Pancreas (tissue), 10 donors: ENCODE data around the gene PKNOX2. TPM values are rescaled to one million over a fixed set of nuclear protein-coding genes. Genes with fewer than 3 reads are reported as not detected.

Experiments
- ATAC-seq, 4 donors: fragments of 200-7000 bp; cut with Tn5 transposase; one replicate each; pipeline versions ENCODE4 v1.8.0 to v1.9.1; 2020; ENCODE audit warnings: mild to moderate bottlenecking in 4 of 4, moderate library complexity in 4 of 4
- DNase-seq, 6 donors: peaks; one replicate each; pipeline ENCODE4 v3.0.0-alpha.2; 2020
- FAIRE-seq: peaks from 2 replicates; lab custom pipeline; 2012; peaks lifted over from hg19 to GRCh38; lab: Jason Lieb, UNC
- H3K27ac ChIP-seq, 4 donors: fragments of 200-600 bp; sonication (generic); 1 replicate in 3 of 4; 2 replicates in 1 of 4; pipeline versions ENCODE4 v1.5.0 to v1.8.0; 2020
- H3K27me3 ChIP-seq, 4 donors: fragments of 200-600 bp; one replicate each; pipeline ENCODE4 v1.8.0; 2021
- H3K36me3 ChIP-seq, 3 donors: fragments of 200-600 bp; sonication (generic) in 1 of 3; one replicate each; pipeline versions ENCODE4 v1.5.0 to v1.8.0; 2020 to 2021
- H3K4me1 ChIP-seq, 3 donors: fragments of 200-600 bp; one replicate each; pipeline ENCODE4 v1.8.0; 2021
- H3K4me3 ChIP-seq, 4 donors: fragments of 200-600 bp; sonication (generic) in 2 of 4; one replicate each; pipeline versions ENCODE4 v1.5.0 to v1.8.0; 2020 to 2021
- H3K9me3 ChIP-seq, 4 donors: fragments of 200-600 bp; one replicate each; pipeline ENCODE4 v1.8.0; 2021
- CTCF ChIP-seq, 4 donors: fragments of 200-600 bp; sonication (generic) in 3 of 4; IDR thresholded peaks; one replicate each; pipeline versions ENCODE4 v1.5.0 to v1.8.0; 2021; ENCODE audit warnings: antibody characterized with exemption in 4 of 4
- WGBS, 2 donors: extraction: QIAGEN DNeasy Blood & Tissue Kit; methylation state at CpG; one replicate each; pipeline ENCODE4 v1.1.7; 2013; 5-methylcytosine and 5-hydroxymethylcytosine counted together
- intact Hi-C, 3 donors: fragments of 100-400 bp; cut with DNase I; formaldehyde crosslinking; loops; one replicate each; pipeline versions ENCODE4 v1.11.1 to v1.14.2; 2022
- polyA plus RNA-seq, 2 donors: library from polyadenylated mRNA; stranded (reverse); fragments of 200-250 nt; gene quantifications; one replicate each; pipeline ENCODE4 v1.2.3, GENCODE V29; 2013
- total RNA-seq, 6 donors: library from RNA; stranded (reverse); fragmentation: NEBNext Ultra II Directional in 4 of 6; extraction: Animal tissue kit (Norgen Biotek cat#: 25700) in 4 of 6; gene quantifications; one replicate each; pipeline versions ENCODE4 v1.2.1 to v1.2.4, GENCODE V29; 2021 to 2023
- donor health status: healthy with polysubstance abuse.
- donor health status: DM: no; HTN: no; CAD: no; lungs with moderate emphysema.
- donor health status: DM: no; HTN: no; CAD: no.
- donor health status: control.
- donor health status: control.
- donor health status: Bipolar disorder and iron deficiency.
- donor health status: DM: yes; HTN: yes; CAD: no.
- donor health status: DM: no; HTN: no; CAD: no.
- donor health status: DM: no; HTN: no; CAD: no.
- donor health status: DM: yes; HTN: yes; CAD: no.

PKNOX2 gene
- total and polyA plus RNA-seq, 8 donors = 3.4 to 8.1 (median 5.8) TPM

GRCh38 chr11:125344846-125345420, 180.4 kb downstream of the PKNOX2 start:
- Histone ChIP-seq H3K9me3 (no peaks in the 10 kb centered on the region), H3K27ac (no peak overlapping the region), H3K4me3 (no peak overlapping the region), H3K36me3 (no peaks in the 10 kb centered on the region), H3K4me1 (peaks cover 0 to 4% (median 3%) of the 10 kb centered on the region in 3 donors), H3K27me3 (no peaks in the 10 kb centered on the region)
- WGBS, 2 donors = 91 to 93% methylated on average over 4 of the region's 4 CpGs
- intact Hi-C loops = loop anchor here in 2 of 3 donors (5.0 to 10.0 kb wide), 2 partner anchors 178 to 390 kb away; partner anchors contain the start of gene CCDC15 (in 1 of the 2)
- ATAC-seq (no peak), DNase-seq (no peak), FAIRE-seq (no peak)
- no peak for TF ChIP-seq CTCF (IDR thresholded peaks at IDR 0.05)

GRCh38 chr11:125345421-125346178, 181.0 kb downstream of the PKNOX2 start:
- H3K27me3 ChIP-seq = no peaks in the 10 kb centered on the region
- no peaks in the 10 kb centered on the region for H3K36me3 ChIP-seq
- ATAC-seq (peak; percentile 85 to 91 (median 86)), FAIRE-seq (no peak), DNase-seq (peak; percentile 51 to 88 (median 76))
- 22% methylated on average over 20 of the region's 20 CpGs for WGBS, 2 donors
- no peak overlapping the region for H3K27ac ChIP-seq
- no peaks in the 10 kb centered on the region for H3K9me3 ChIP-seq
- peak; percentile 58 to 90 (median 88) for TF ChIP-seq CTCF (IDR thresholded peaks at IDR 0.05)
- intact Hi-C loops = loop anchor here in 2 of 3 donors (5.0 to 10.0 kb wide), 2 partner anchors 178 to 391 kb away; partner anchors contain the start of gene CCDC15 (in 1 of the 2)
- H3K4me1 ChIP-seq = peaks cover 0 to 4% (median 3%) of the 10 kb centered on the region in 3 donors
- H3K4me3 ChIP-seq = no peak overlapping the region

GRCh38 chr11:125346179-125346530, 181.6 kb downstream of the PKNOX2 start:
- no peak overlapping the region for H3K27ac ChIP-seq
- no peak for TF ChIP-seq CTCF (IDR thresholded peaks at IDR 0.05)
- FAIRE-seq = no peak
- no peaks in the 10 kb centered on the region for H3K9me3 ChIP-seq
- peak in 2 of 4 donors; percentile 4 to 16 for ATAC-seq
- peaks cover 0 to 4% (median 3%) of the 10 kb centered on the region in 3 donors for H3K4me1 ChIP-seq
- WGBS, 2 donors = 35 to 37% methylated on average over 6 of the region's 6 CpGs
- no peaks in the 10 kb centered on the region for H3K27me3 ChIP-seq
- H3K4me3 ChIP-seq = no peak overlapping the region
- DNase-seq = no peak
- intact Hi-C loops = loop anchor here in 2 of 3 donors (5.0 to 10.0 kb wide), 2 partner anchors 179 to 391 kb away; partner anchors contain the start of gene CCDC15 (in 1 of the 2)
- H3K36me3 ChIP-seq = no peaks in the 10 kb centered on the region

- FAIRE-seq (no peak), DNase-seq (no peak), ATAC-seq (no peak)
- Histone ChIP-seq H3K27ac (no peak overlapping the region), H3K27me3 (no peaks in the 10 kb centered on the region), H3K9me3 (no peaks in the 10 kb centered on the region), H3K36me3 (no peaks in the 10 kb centered on the region), H3K4me1 (peaks cover 0 to 4% (median 3%) of the 10 kb centered on the region in 3 donors), H3K4me3 (no peak overlapping the region)
- WGBS, 2 donors = 84 to 85% methylated on average over 9 of the region's 9 CpGs
- intact Hi-C loops = loop anchor here in 2 of 3 donors (5.0 to 10.0 kb wide), 2 partner anchors 179 to 392 kb away; partner anchors contain the start of gene CCDC15 (in 1 of the 2)
- no peak for TF ChIP-seq CTCF (IDR thresholded peaks at IDR 0.05)
These were observed 182.2 kb downstream of the PKNOX2 start for GRCh38 chr11:125346565-125347260.
